ENCODE data around the gene MYH10.

The MYH10 gene

GRCh38 chr17:8447799-8448198 is 182.7 kb downstream of the MYH10 start:
- no peaks in the 10 kb centered on the region for H3K9me3 ChIP-seq (ENCODE audit: control insufficient read depth, low read length)
- H2BK5ac ChIP-seq (ENCODE audit: low read depth, low read length, poor library complexity, severe bottlenecking) = no peak overlapping the region
- no peak overlapping the region for H3K4ac ChIP-seq (ENCODE audit: low read depth in 1 of 2, low read length in 2 of 2)
- no peak overlapping the region for H4K91ac ChIP-seq (ENCODE audit: low read length)
- WGBS = 100% methylated on average over 3 of the region's 4 CpGs
- DNase-seq = no peak
- H3K79me1 ChIP-seq (replicated peaks; ENCODE audit: low read length, poor library complexity, severe bottlenecking) = peaks cover 26% of the 10 kb centered on the region
- peaks cover 12 to 93% of the 10 kb centered on the region in 2 experiments for H3K36me3 ChIP-seq (ENCODE audit: control insufficient read depth in 1 of 2, insufficient read depth in 2 of 2, low read depth in 1 of 2, low read length in 2 of 2)
- no peaks in the 10 kb centered on the region for H3K27me3 ChIP-seq (ENCODE audit: control insufficient read depth in 1 of 2, insufficient read depth in 1 of 2, low read length in 2 of 2)
- H3K4me3 ChIP-seq (ENCODE audit: insufficient read depth in 1 of 2, low read depth in 1 of 2, low read length in 2 of 2) = no peak overlapping the region
- no peak overlapping the region for H2BK15ac ChIP-seq (ENCODE audit: low read depth, poor library complexity, severe bottlenecking)
- H3K14ac ChIP-seq (ENCODE audit: low read length in 2 of 2) = no peak overlapping the region
- no peak overlapping the region for H2AFZ ChIP-seq (ENCODE audit: low read depth, low read length)
- H3K4me1 ChIP-seq (ENCODE audit: control insufficient read depth, insufficient read depth, low read depth, low read length) = no peaks in the 10 kb centered on the region
- H4K8ac ChIP-seq (ENCODE audit: low read length) = no peak overlapping the region
- H3K4me2 ChIP-seq (ENCODE audit: low read length, poor library complexity, severe bottlenecking) = no peak overlapping the region
- no peak overlapping the region for H3K27ac ChIP-seq (ENCODE audit: low read length, poor library complexity, severe bottlenecking)
- no peak overlapping the region for H3K18ac ChIP-seq (ENCODE audit: low read depth in 1 of 2, low read length in 2 of 2)
- H2BK12ac ChIP-seq (ENCODE audit: low read length in 2 of 2) = no peak overlapping the region
- no peak overlapping the region for H3K23ac ChIP-seq (ENCODE audit: low read length in 2 of 2)
- H3K9ac ChIP-seq (ENCODE audit: low read length) = no peak overlapping the region
- H2BK120ac ChIP-seq (ENCODE audit: low read depth, low read length) = no peak overlapping the region
- H2AK5ac ChIP-seq (ENCODE audit: low read length, severe bottlenecking) = no peak overlapping the region

GRCh38 chr17:8445536-8445935 is 185.0 kb downstream of the MYH10 start:
- DNase-seq = no peak
- H3K4me1 ChIP-seq (ENCODE audit: control insufficient read depth, insufficient read depth, low read depth, low read length) = no peaks in the 10 kb centered on the region
- H3K14ac ChIP-seq (ENCODE audit: low read length in 2 of 2) = no peak overlapping the region
- H2AFZ ChIP-seq (ENCODE audit: low read depth, low read length) = no peak overlapping the region
- H4K8ac ChIP-seq (ENCODE audit: low read length) = no peak overlapping the region
- no peaks in the 10 kb centered on the region for H3K27me3 ChIP-seq (ENCODE audit: control insufficient read depth in 1 of 2, insufficient read depth in 1 of 2, low read length in 2 of 2)
- H2BK12ac ChIP-seq (ENCODE audit: low read length in 2 of 2) = no peak overlapping the region
- no peak overlapping the region for H3K4me2 ChIP-seq (ENCODE audit: low read length, poor library complexity, severe bottlenecking)
- H3K18ac ChIP-seq (ENCODE audit: low read depth in 1 of 2, low read length in 2 of 2) = no peak overlapping the region
- H2AK5ac ChIP-seq (ENCODE audit: low read length, severe bottlenecking) = no peak overlapping the region
- H3K23ac ChIP-seq (ENCODE audit: low read length in 2 of 2) = no peak overlapping the region
- H2BK120ac ChIP-seq (ENCODE audit: low read depth, low read length) = no peak overlapping the region
- no peak overlapping the region for H3K27ac ChIP-seq (ENCODE audit: low read length, poor library complexity, severe bottlenecking)
- H2BK5ac ChIP-seq (ENCODE audit: low read depth, low read length, poor library complexity, severe bottlenecking) = no peak overlapping the region
- peaks cover 8 to 84% of the 10 kb centered on the region in 2 experiments for H3K36me3 ChIP-seq (ENCODE audit: control insufficient read depth in 1 of 2, insufficient read depth in 2 of 2, low read depth in 1 of 2, low read length in 2 of 2)
- no peak overlapping the region for H3K9ac ChIP-seq (ENCODE audit: low read length)
- H2BK15ac ChIP-seq (ENCODE audit: low read depth, poor library complexity, severe bottlenecking) = no peak overlapping the region
- peaks cover 17% of the 10 kb centered on the region for H3K79me1 ChIP-seq (replicated peaks; ENCODE audit: low read length, poor library complexity, severe bottlenecking)
- H3K4ac ChIP-seq (ENCODE audit: low read depth in 1 of 2, low read length in 2 of 2) = no peak overlapping the region
- 93% methylated on average over 4 of the region's 4 CpGs for WGBS
- H4K91ac ChIP-seq (ENCODE audit: low read length) = no peak overlapping the region
- no peak overlapping the region for H3K4me3 ChIP-seq (ENCODE audit: insufficient read depth in 1 of 2, low read depth in 1 of 2, low read length in 2 of 2)
- H3K9me3 ChIP-seq (ENCODE audit: control insufficient read depth, low read length) = no peaks in the 10 kb centered on the region

- no peak overlapping the region for H3K27ac ChIP-seq (ENCODE audit: low read length, poor library complexity, severe bottlenecking)
- H2BK5ac ChIP-seq (ENCODE audit: low read depth, low read length, poor library complexity, severe bottlenecking) = no peak overlapping the region
- no peak overlapping the region for H3K4me3 ChIP-seq (ENCODE audit: insufficient read depth in 1 of 2, low read depth in 1 of 2, low read length in 2 of 2)
- H3K4me2 ChIP-seq (ENCODE audit: low read length, poor library complexity, severe bottlenecking) = no peak overlapping the region
- H3K14ac ChIP-seq (ENCODE audit: low read length in 2 of 2) = no peak overlapping the region
- H3K23ac ChIP-seq (ENCODE audit: low read length in 2 of 2) = no peak overlapping the region
- no peak for DNase-seq
- H2AFZ ChIP-seq (ENCODE audit: low read depth, low read length) = no peak overlapping the region
- no peak overlapping the region for H4K91ac ChIP-seq (ENCODE audit: low read length)
- no peak overlapping the region for H4K8ac ChIP-seq (ENCODE audit: low read length)
- H2BK15ac ChIP-seq (ENCODE audit: low read depth, poor library complexity, severe bottlenecking) = no peak overlapping the region
- H3K4me1 ChIP-seq (ENCODE audit: control insufficient read depth, insufficient read depth, low read depth, low read length) = no peaks in the 10 kb centered on the region
- no peak overlapping the region for H2BK120ac ChIP-seq (ENCODE audit: low read depth, low read length)
- H3K36me3 ChIP-seq (ENCODE audit: control insufficient read depth in 1 of 2, insufficient read depth in 2 of 2, low read depth in 1 of 2, low read length in 2 of 2) = peaks cover 8 to 84% of the 10 kb centered on the region in 2 experiments
- H3K18ac ChIP-seq (ENCODE audit: low read depth in 1 of 2, low read length in 2 of 2) = no peak overlapping the region
- no peaks in the 10 kb centered on the region for H3K9me3 ChIP-seq (ENCODE audit: control insufficient read depth, low read length)
- 93% methylated on average over 3 of the region's 4 CpGs for WGBS
- H3K4ac ChIP-seq (ENCODE audit: low read depth in 1 of 2, low read length in 2 of 2) = no peak overlapping the region
- H3K27me3 ChIP-seq (ENCODE audit: control insufficient read depth in 1 of 2, insufficient read depth in 1 of 2, low read length in 2 of 2) = no peaks in the 10 kb centered on the region
- no peak overlapping the region for H3K9ac ChIP-seq (ENCODE audit: low read length)
- H3K79me1 ChIP-seq (replicated peaks; ENCODE audit: low read length, poor library complexity, severe bottlenecking) = peaks cover 15% of the 10 kb centered on the region
- no peak overlapping the region for H2BK12ac ChIP-seq (ENCODE audit: low read length in 2 of 2)
- H2AK5ac ChIP-seq (ENCODE audit: low read length, severe bottlenecking) = no peak overlapping the region
Measured at GRCh38 chr17:8444494-8444893, 186.0 kb downstream of the MYH10 start.

DNA sequence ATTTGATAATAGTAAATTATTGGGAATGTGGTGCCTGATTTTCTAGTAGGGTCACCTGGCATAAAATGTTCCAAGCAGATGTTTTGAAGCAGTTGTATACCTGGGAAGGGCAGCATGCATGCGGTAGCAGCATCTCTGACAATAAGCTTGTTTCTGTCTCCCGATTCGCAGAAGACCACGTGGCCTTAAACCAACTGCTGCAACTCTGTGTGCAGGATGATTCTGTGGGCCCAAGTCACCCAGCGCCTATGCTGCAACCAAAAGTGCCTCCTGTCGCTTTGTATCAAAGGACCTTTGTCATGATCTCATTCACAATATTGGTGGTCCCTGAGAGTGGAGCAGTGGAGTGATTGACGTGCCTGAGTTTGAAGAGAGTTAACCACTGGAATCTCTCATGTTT is 186.8 kb downstream of the MYH10 start:
- no peak overlapping the region for H3K27ac ChIP-seq (ENCODE audit: low read length, poor library complexity, severe bottlenecking)
- H2BK120ac ChIP-seq (ENCODE audit: low read depth, low read length) = no peak overlapping the region
- no peak overlapping the region for H2AFZ ChIP-seq (ENCODE audit: low read depth, low read length)
- H3K79me1 ChIP-seq (replicated peaks; ENCODE audit: low read length, poor library complexity, severe bottlenecking) = peaks cover 12% of the 10 kb centered on the region
- no peak overlapping the region for H3K4me3 ChIP-seq (ENCODE audit: insufficient read depth in 1 of 2, low read depth in 1 of 2, low read length in 2 of 2)
- H3K4me2 ChIP-seq (ENCODE audit: low read length, poor library complexity, severe bottlenecking) = no peak overlapping the region
- H3K9me3 ChIP-seq (ENCODE audit: control insufficient read depth, low read length) = no peaks in the 10 kb centered on the region
- H3K27me3 ChIP-seq (ENCODE audit: control insufficient read depth in 1 of 2, insufficient read depth in 1 of 2, low read length in 2 of 2) = no peaks in the 10 kb centered on the region
- no peak overlapping the region for H3K14ac ChIP-seq (ENCODE audit: low read length in 2 of 2)
- no peak overlapping the region for H2BK15ac ChIP-seq (ENCODE audit: low read depth, poor library complexity, severe bottlenecking)
- H3K9ac ChIP-seq (ENCODE audit: low read length) = no peak overlapping the region
- H3K36me3 ChIP-seq (ENCODE audit: control insufficient read depth in 1 of 2, insufficient read depth in 2 of 2, low read depth in 1 of 2, low read length in 2 of 2) = peaks cover 7 to 79% of the 10 kb centered on the region in 2 experiments
- H3K23ac ChIP-seq (ENCODE audit: low read length in 2 of 2) = no peak overlapping the region
- no peak overlapping the region for H2BK5ac ChIP-seq (ENCODE audit: low read depth, low read length, poor library complexity, severe bottlenecking)
- H3K4ac ChIP-seq (ENCODE audit: low read depth in 1 of 2, low read length in 2 of 2) = no peak overlapping the region
- WGBS = 93% methylated on average over 7 of the region's 7 CpGs
- H2AK5ac ChIP-seq (ENCODE audit: low read length, severe bottlenecking) = no peak overlapping the region
- no peak overlapping the region for H3K18ac ChIP-seq (ENCODE audit: low read depth in 1 of 2, low read length in 2 of 2)
- H3K4me1 ChIP-seq (ENCODE audit: control insufficient read depth, insufficient read depth, low read depth, low read length) = no peaks in the 10 kb centered on the region
- DNase-seq = no peak
- no peak overlapping the region for H4K8ac ChIP-seq (ENCODE audit: low read length)
- no peak overlapping the region for H2BK12ac ChIP-seq (ENCODE audit: low read length in 2 of 2)
- H4K91ac ChIP-seq (ENCODE audit: low read length) = no peak overlapping the region
